ENCODE results near the gene KLHDC7A.

KLHDC7A gene

DNA sequence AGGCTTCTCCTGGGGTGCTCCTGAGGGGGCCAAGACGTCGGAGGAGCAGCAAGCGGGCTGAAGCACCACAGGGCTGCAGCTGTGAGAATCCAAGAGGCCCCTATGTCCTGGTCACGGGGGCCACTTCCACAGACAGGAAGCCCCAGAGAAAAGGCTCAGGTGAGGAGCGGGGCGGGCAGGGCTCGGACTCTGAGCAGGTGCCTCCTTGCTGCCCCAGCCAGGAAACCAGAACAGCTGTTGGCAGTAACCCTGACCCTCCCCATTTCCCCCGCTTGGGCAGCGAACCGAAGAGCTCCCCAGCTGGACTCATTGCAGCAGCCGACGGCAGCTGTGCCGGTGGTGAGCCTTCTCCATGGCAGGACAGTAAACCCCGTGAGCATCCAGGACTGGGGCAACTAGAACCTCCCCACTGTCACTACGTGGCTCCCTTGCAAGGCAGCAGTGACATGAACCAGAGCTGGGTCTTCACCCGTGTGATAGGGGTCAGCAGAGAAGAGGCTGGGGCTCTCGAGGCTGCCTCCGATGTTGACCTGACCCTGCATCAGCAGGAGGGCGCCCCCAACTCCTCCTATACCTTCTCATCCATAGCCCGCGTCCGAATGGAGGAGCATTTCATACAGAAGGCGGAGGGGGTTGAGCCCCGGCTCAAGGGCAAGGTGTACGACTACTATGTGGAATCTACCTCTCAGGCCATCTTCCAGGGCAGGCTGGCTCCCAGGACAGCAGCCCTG is 625 bp downstream of the KLHDC7A start:
- no peak for DNase-seq
- no peak overlapping the region for H3K4me3 ChIP-seq (ENCODE audit: insufficient read depth in 1 of 2, low read depth in 1 of 2, low read length in 2 of 2)
- peak overlapping the region; percentile 87 for H2AK5ac ChIP-seq (ENCODE audit: low read length, severe bottlenecking)
- H3K79me1 ChIP-seq (replicated peaks; ENCODE audit: low read length, poor library complexity, severe bottlenecking), result peaks cover 6% of the 10 kb centered on the region
- H3K36me3 ChIP-seq (ENCODE audit: control insufficient read depth in 1 of 2, insufficient read depth in 2 of 2, low read depth in 1 of 2, low read length in 2 of 2), result peaks cover 0 to 8% of the 10 kb centered on the region in 2 experiments
- H2BK15ac ChIP-seq (ENCODE audit: low read depth, poor library complexity, severe bottlenecking), result no peak overlapping the region
- H3K23ac ChIP-seq (ENCODE audit: low read length in 2 of 2), result no peak overlapping the region
- H3K4me1 ChIP-seq (ENCODE audit: control insufficient read depth, insufficient read depth, low read depth, low read length), result peaks cover 44% of the 10 kb centered on the region
- no peak overlapping the region for H2AFZ ChIP-seq (ENCODE audit: low read depth, low read length)
- no peaks in the 10 kb centered on the region for H3K9me3 ChIP-seq (ENCODE audit: control insufficient read depth, low read length)
- peak overlapping the region; percentile 51 for H3K4me2 ChIP-seq (ENCODE audit: low read length, poor library complexity, severe bottlenecking)
- 72% methylated on average over 25 of the region's 25 CpGs for WGBS
- H3K14ac ChIP-seq (ENCODE audit: low read length in 2 of 2), result no peak overlapping the region
- H3K18ac ChIP-seq (ENCODE audit: low read depth in 1 of 2, low read length in 2 of 2), result no peak overlapping the region
- no peak overlapping the region for H3K9ac ChIP-seq (ENCODE audit: low read length)
- H3K27me3 ChIP-seq (ENCODE audit: control insufficient read depth in 1 of 2, insufficient read depth in 1 of 2, low read length in 2 of 2), result peaks cover 0 to 14% of the 10 kb centered on the region in 2 experiments
- no peak overlapping the region for H2BK12ac ChIP-seq (ENCODE audit: low read length in 2 of 2)
- H2BK5ac ChIP-seq (ENCODE audit: low read depth, low read length, poor library complexity, severe bottlenecking), result peak overlapping the region; percentile 98
- peak overlapping the region; percentile 100 for H3K27ac ChIP-seq (ENCODE audit: low read length, poor library complexity, severe bottlenecking)
- H4K91ac ChIP-seq (ENCODE audit: low read length), result no peak overlapping the region
- no peak overlapping the region for H2BK120ac ChIP-seq (ENCODE audit: low read depth, low read length)
- H4K8ac ChIP-seq (ENCODE audit: low read length), result no peak overlapping the region
- no peak overlapping the region for H3K4ac ChIP-seq (ENCODE audit: low read depth in 1 of 2, low read length in 2 of 2)

DNA sequence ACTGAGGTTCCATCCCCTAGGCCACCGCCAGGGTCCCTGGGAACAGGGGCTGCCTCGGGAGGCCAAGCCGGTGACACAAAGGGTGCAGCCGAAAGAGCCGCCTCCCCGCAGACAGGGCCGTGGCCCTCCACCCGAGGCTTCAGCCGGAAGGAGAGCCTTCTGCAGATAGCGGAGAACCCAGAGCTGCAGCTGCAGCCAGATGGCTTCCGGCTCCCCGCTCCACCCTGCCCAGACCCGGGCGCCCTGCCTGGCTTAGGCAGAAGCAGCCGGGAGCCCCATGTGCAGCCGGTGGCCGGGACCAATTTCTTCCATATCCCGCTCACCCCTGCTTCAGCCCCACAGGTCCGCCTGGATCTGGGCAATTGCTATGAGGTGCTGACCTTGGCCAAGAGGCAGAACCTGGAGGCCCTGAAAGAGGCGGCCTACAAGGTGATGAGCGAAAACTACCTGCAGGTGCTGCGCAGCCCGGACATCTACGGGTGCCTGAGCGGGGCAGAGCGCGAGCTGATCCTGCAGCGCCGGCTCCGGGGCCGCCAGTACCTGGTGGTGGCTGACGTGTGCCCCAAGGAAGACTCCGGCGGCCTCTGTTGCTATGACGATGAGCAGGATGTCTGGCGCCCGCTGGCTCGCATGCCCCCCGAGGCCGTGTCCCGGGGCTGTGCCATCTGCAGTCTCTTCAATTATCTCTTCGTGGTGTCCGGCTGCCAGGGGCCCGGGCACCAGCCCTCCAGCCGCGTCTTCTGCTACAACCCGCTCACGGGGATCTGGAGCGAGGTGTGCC is 1.4 kb downstream of the KLHDC7A start:
- H3K4me2 ChIP-seq (ENCODE audit: low read length, poor library complexity, severe bottlenecking), result no peak overlapping the region
- DNase-seq, result no peak
- H3K27ac ChIP-seq (ENCODE audit: low read length, poor library complexity, severe bottlenecking), result peak overlapping the region; percentile 100
- no peak overlapping the region for H3K18ac ChIP-seq (ENCODE audit: low read depth in 1 of 2, low read length in 2 of 2)
- H3K27me3 ChIP-seq (ENCODE audit: control insufficient read depth in 1 of 2, insufficient read depth in 1 of 2, low read length in 2 of 2), result peaks cover 0 to 14% of the 10 kb centered on the region in 2 experiments
- no peak overlapping the region for H3K23ac ChIP-seq (ENCODE audit: low read length in 2 of 2)
- H2BK15ac ChIP-seq (ENCODE audit: low read depth, poor library complexity, severe bottlenecking), result no peak overlapping the region
- H2AK5ac ChIP-seq (ENCODE audit: low read length, severe bottlenecking), result peak overlapping the region; percentile 87
- H3K9me3 ChIP-seq (ENCODE audit: control insufficient read depth, low read length), result no peaks in the 10 kb centered on the region
- no peak overlapping the region for H2AFZ ChIP-seq (ENCODE audit: low read depth, low read length)
- peaks cover 0 to 8% of the 10 kb centered on the region in 2 experiments for H3K36me3 ChIP-seq (ENCODE audit: control insufficient read depth in 1 of 2, insufficient read depth in 2 of 2, low read depth in 1 of 2, low read length in 2 of 2)
- H3K4me3 ChIP-seq (ENCODE audit: insufficient read depth in 1 of 2, low read depth in 1 of 2, low read length in 2 of 2), result no peak overlapping the region
- no peak overlapping the region for H3K4ac ChIP-seq (ENCODE audit: low read depth in 1 of 2, low read length in 2 of 2)
- no peak overlapping the region for H3K14ac ChIP-seq (ENCODE audit: low read length in 2 of 2)
- peaks cover 6% of the 10 kb centered on the region for H3K79me1 ChIP-seq (replicated peaks; ENCODE audit: low read length, poor library complexity, severe bottlenecking)
- H2BK12ac ChIP-seq (ENCODE audit: low read length in 2 of 2), result no peak overlapping the region
- H2BK120ac ChIP-seq (ENCODE audit: low read depth, low read length), result no peak overlapping the region
- H3K9ac ChIP-seq (ENCODE audit: low read length), result no peak overlapping the region
- WGBS, result 93% methylated on average over 49 of the region's 49 CpGs
- H3K4me1 ChIP-seq (ENCODE audit: control insufficient read depth, insufficient read depth, low read depth, low read length), result peaks cover 43% of the 10 kb centered on the region
- H4K8ac ChIP-seq (ENCODE audit: low read length), result no peak overlapping the region
- H2BK5ac ChIP-seq (ENCODE audit: low read depth, low read length, poor library complexity, severe bottlenecking), result peak overlapping the region; percentile 98
- no peak overlapping the region for H4K91ac ChIP-seq (ENCODE audit: low read length)

DNA sequence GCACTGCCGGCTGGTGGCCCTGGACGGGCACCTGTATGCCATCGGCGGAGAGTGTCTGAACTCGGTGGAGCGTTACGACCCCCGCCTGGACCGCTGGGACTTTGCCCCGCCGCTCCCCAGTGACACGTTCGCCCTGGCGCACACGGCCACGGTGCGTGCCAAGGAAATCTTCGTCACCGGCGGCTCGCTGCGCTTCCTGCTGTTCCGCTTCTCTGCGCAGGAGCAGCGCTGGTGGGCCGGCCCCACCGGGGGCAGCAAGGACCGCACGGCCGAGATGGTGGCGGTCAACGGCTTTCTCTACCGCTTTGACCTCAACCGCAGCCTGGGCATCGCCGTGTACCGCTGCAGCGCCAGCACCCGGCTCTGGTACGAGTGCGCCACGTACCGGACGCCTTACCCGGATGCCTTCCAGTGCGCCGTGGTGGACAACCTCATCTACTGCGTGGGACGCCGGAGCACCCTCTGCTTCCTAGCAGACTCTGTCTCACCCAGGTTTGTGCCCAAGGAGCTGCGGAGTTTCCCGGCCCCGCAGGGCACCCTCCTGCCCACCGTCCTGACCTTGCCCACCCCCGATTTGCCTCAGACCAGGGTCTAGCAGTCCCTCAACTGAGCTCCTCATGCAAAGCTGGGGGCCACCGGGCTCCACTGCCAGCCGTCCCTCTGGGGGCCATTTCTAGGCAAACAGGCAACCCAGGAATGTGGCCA is 2.1 kb downstream of the KLHDC7A start:
- no peak overlapping the region for H3K4me2 ChIP-seq (ENCODE audit: low read length, poor library complexity, severe bottlenecking)
- 93% methylated on average over 57 of the region's 57 CpGs for WGBS
- H2BK5ac ChIP-seq (ENCODE audit: low read depth, low read length, poor library complexity, severe bottlenecking), result peak overlapping the region; percentile 47
- H3K9me3 ChIP-seq (ENCODE audit: control insufficient read depth, low read length), result no peaks in the 10 kb centered on the region
- peaks cover 0 to 8% of the 10 kb centered on the region in 2 experiments for H3K36me3 ChIP-seq (ENCODE audit: control insufficient read depth in 1 of 2, insufficient read depth in 2 of 2, low read depth in 1 of 2, low read length in 2 of 2)
- H3K9ac ChIP-seq (ENCODE audit: low read length), result no peak overlapping the region
- H3K14ac ChIP-seq (ENCODE audit: low read length in 2 of 2), result no peak overlapping the region
- H3K4me3 ChIP-seq (ENCODE audit: insufficient read depth in 1 of 2, low read depth in 1 of 2, low read length in 2 of 2), result peak overlapping the region in 1 of 2 experiments; percentile 2
- H3K27me3 ChIP-seq (ENCODE audit: control insufficient read depth in 1 of 2, insufficient read depth in 1 of 2, low read length in 2 of 2), result peaks cover 0 to 14% of the 10 kb centered on the region in 2 experiments
- H3K27ac ChIP-seq (ENCODE audit: low read length, poor library complexity, severe bottlenecking), result no peak overlapping the region
- H3K18ac ChIP-seq (ENCODE audit: low read depth in 1 of 2, low read length in 2 of 2), result no peak overlapping the region
- peak overlapping the region; percentile 90 for H2AK5ac ChIP-seq (ENCODE audit: low read length, severe bottlenecking)
- H3K79me1 ChIP-seq (replicated peaks; ENCODE audit: low read length, poor library complexity, severe bottlenecking), result peaks cover 6% of the 10 kb centered on the region
- H4K8ac ChIP-seq (ENCODE audit: low read length), result no peak overlapping the region
- no peak overlapping the region for H2BK15ac ChIP-seq (ENCODE audit: low read depth, poor library complexity, severe bottlenecking)
- no peak overlapping the region for H3K23ac ChIP-seq (ENCODE audit: low read length in 2 of 2)
- H3K4ac ChIP-seq (ENCODE audit: low read depth in 1 of 2, low read length in 2 of 2), result no peak overlapping the region
- no peak for DNase-seq
- H4K91ac ChIP-seq (ENCODE audit: low read length), result no peak overlapping the region
- H2AFZ ChIP-seq (ENCODE audit: low read depth, low read length), result no peak overlapping the region
- H2BK12ac ChIP-seq (ENCODE audit: low read length in 2 of 2), result no peak overlapping the region
- H2BK120ac ChIP-seq (ENCODE audit: low read depth, low read length), result no peak overlapping the region
- H3K4me1 ChIP-seq (ENCODE audit: control insufficient read depth, insufficient read depth, low read depth, low read length), result peaks cover 43% of the 10 kb centered on the region

DNA sequence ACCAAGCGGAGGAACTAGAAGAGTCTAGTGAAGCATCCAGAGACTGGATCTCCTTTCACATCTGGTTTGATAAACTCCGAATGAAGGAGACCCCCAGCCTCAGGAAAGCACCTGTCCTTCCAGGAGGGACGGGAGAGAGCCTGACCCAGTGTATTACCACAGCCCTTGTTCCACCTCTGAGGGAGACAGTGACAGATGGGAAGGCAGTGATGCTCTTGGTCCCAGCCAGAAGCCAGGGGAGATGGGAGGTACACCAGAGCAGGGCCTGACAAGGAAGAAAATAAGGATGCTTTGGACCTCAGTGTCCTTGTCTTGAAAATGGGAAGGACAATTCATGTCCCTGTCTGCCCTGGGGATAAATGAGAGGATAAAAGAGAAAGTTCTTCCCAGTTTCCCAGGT is 3.5 kb downstream of the KLHDC7A start:
- Histone ChIP-seq H3K27me3 (ENCODE audit: control insufficient read depth in 1 of 2, insufficient read depth in 1 of 2, low read length in 2 of 2) (peaks cover 0 to 10% of the 10 kb centered on the region in 2 experiments), H2AFZ (ENCODE audit: low read depth, low read length) (no peak overlapping the region), H3K36me3 (ENCODE audit: control insufficient read depth in 1 of 2, insufficient read depth in 2 of 2, low read depth in 1 of 2, low read length in 2 of 2) (peaks cover 0 to 8% of the 10 kb centered on the region in 2 experiments), H3K23ac (ENCODE audit: low read length in 2 of 2) (no peak overlapping the region), H3K4me2 (ENCODE audit: low read length, poor library complexity, severe bottlenecking) (no peak overlapping the region), H3K4me3 (ENCODE audit: insufficient read depth in 1 of 2, low read depth in 1 of 2, low read length in 2 of 2) (no peak overlapping the region), H4K8ac (ENCODE audit: low read length) (no peak overlapping the region), H3K9ac (ENCODE audit: low read length) (no peak overlapping the region), H3K4ac (ENCODE audit: low read depth in 1 of 2, low read length in 2 of 2) (no peak overlapping the region), H3K9me3 (ENCODE audit: control insufficient read depth, low read length) (no peaks in the 10 kb centered on the region), H3K4me1 (ENCODE audit: control insufficient read depth, insufficient read depth, low read depth, low read length) (peaks cover 38% of the 10 kb centered on the region), H3K14ac (ENCODE audit: low read length in 2 of 2) (no peak overlapping the region), H4K91ac (ENCODE audit: low read length) (no peak overlapping the region), H2BK15ac (ENCODE audit: low read depth, poor library complexity, severe bottlenecking) (no peak overlapping the region), H2BK5ac (ENCODE audit: low read depth, low read length, poor library complexity, severe bottlenecking) (no peak overlapping the region), H3K79me1 (replicated peaks; ENCODE audit: low read length, poor library complexity, severe bottlenecking) (peaks cover 6% of the 10 kb centered on the region), H3K18ac (ENCODE audit: low read depth in 1 of 2, low read length in 2 of 2) (no peak overlapping the region), H2AK5ac (ENCODE audit: low read length, severe bottlenecking) (peak overlapping the region; percentile 49), H3K27ac (ENCODE audit: low read length, poor library complexity, severe bottlenecking) (no peak overlapping the region), H2BK12ac (ENCODE audit: low read length in 2 of 2) (no peak overlapping the region), H2BK120ac (ENCODE audit: low read depth, low read length) (no peak overlapping the region)
- 72% methylated on average over 3 of the region's 3 CpGs for WGBS
- DNase-seq, result no peak
